Fibroblast of pulmonary artery (primary cell): ENCODE results near the gene DAB1.

ENCODE experiments used
- DNase-seq: peaks from one replicate; pipeline ENCODE4 v3.0.0-alpha.2; 2010; ENCODE audit warnings: low read depth
- H3K4me3 ChIP-seq: replicated peaks from 2 replicates; pipeline ENCODE4 v1.5.1; 2011; ENCODE audit warnings: low read depth, mild to moderate bottlenecking, control low read depth, low read length, moderate library complexity
- CTCF ChIP-seq: IDR thresholded peaks from 2 replicates; pipeline ENCODE4 v1.5.1; 2011; ENCODE audit warnings: mild to moderate bottlenecking, control low read depth, low read length, inconsistent platforms; ENCODE audit errors: missing control alignments

The DAB1 gene

GRCh38 chr1:57020216-57020615, 403.6 kb downstream of the DAB1 start:
- TF ChIP-seq CTCF, result no peak
- no peak for DNase-seq
- no peak overlapping the region for H3K4me3 ChIP-seq

GRCh38 chr1:57019236-57019839, 404.5 kb downstream of the DAB1 start:
- H3K4me3 ChIP-seq, result no peak overlapping the region
- TF ChIP-seq CTCF, result no peak
- DNase-seq, result no peak

GRCh38 chr1:57018119-57018518, 405.7 kb downstream of the DAB1 start:
- no peak for TF ChIP-seq CTCF
- H3K4me3 ChIP-seq, result no peak overlapping the region
- DNase-seq, result no peak

- peak; percentile 1 for DNase-seq
- peak; percentile 9 for TF ChIP-seq CTCF
Measured at GRCh38 chr1:57017717-57018116, 406.1 kb downstream of the DAB1 start.

GRCh38 chr1:57017200-57017599, 406.7 kb downstream of the DAB1 start:
- no peak for TF ChIP-seq CTCF
- DNase-seq, result no peak
- H3K4me3 ChIP-seq, result no peak overlapping the region

More at GRCh38 chr1:57017717-57018116, 406.1 kb downstream of the DAB1 start:
- H3K4me3 ChIP-seq, result no peak overlapping the region

GRCh38 chr1:57015071-57015470, 408.8 kb downstream of the DAB1 start:
- DNase-seq, result no peak
- H3K4me3 ChIP-seq, result no peak overlapping the region
- no peak for TF ChIP-seq CTCF

GRCh38 chr1:57013522-57013921, 410.3 kb downstream of the DAB1 start:
- no peak for DNase-seq
- TF ChIP-seq CTCF, result no peak

More at GRCh38 chr1:57013522-57013921, 410.3 kb downstream of the DAB1 start:
- no peak overlapping the region for H3K4me3 ChIP-seq
